Measurements from ENCODE around the gene LMLN. TPM values are rescaled to one million over a fixed set of nuclear protein-coding genes. Genes with fewer than 3 reads are reported as not detected.

The LMLN gene
- total RNA-seq, 3 donors from 2014 or later (not counting 1 experiment from before 2014, with no cell fraction given): 2.3 to 4.5 (median 4.0) TPM

- Mint-ChIP-seq H3K9me3 (no peaks in the 10 kb centered on the region), H3K4me1 (peaks cover 42 to 58% of the 10 kb centered on the region in 2 donors), H3K36me3 (peaks cover 15% of the 10 kb centered on the region), H3K27ac (peak overlapping the region; percentile 68 to 77), H3K4me3 (peak overlapping the region; percentile 52), H3K27me3 (ENCODE audit: low read depth in 2 of 2) (no peaks in the 10 kb centered on the region)
- no peaks in the 10 kb centered on the region for H3K9me3 ChIP-seq (ENCODE audit: control insufficient read depth, insufficient read depth, low read length)
- ATAC-seq (no peak), DNase-seq (no peak)
- H3K4me3 ChIP-seq (ENCODE audit: low read length): no peak overlapping the region
- peaks cover 54% of the 10 kb centered on the region for H3K36me3 ChIP-seq (ENCODE audit: control insufficient read depth, insufficient read depth, low read length)
- no peaks in the 10 kb centered on the region for H3K27me3 ChIP-seq (ENCODE audit: control insufficient read depth, insufficient read depth, low read length)
- 88% methylated on average over 7 of the region's 7 CpGs for WGBS (ENCODE audit: insufficient coverage)
- H3K27ac ChIP-seq (ENCODE audit: low read length): no peak overlapping the region
- peaks cover 31% of the 10 kb centered on the region for H3K4me1 ChIP-seq (ENCODE audit: control insufficient read depth, insufficient read depth, low read length)
- intact Hi-C loops (cut with micrococcal nuclease): no loop called here
- no peak for TF ChIP-seq CTCF (IDR thresholded peaks at IDR 0.05)
These were observed 6.1 kb upstream of the LMLN start for GRCh38 chr3:197953881-197954280.

DNA sequence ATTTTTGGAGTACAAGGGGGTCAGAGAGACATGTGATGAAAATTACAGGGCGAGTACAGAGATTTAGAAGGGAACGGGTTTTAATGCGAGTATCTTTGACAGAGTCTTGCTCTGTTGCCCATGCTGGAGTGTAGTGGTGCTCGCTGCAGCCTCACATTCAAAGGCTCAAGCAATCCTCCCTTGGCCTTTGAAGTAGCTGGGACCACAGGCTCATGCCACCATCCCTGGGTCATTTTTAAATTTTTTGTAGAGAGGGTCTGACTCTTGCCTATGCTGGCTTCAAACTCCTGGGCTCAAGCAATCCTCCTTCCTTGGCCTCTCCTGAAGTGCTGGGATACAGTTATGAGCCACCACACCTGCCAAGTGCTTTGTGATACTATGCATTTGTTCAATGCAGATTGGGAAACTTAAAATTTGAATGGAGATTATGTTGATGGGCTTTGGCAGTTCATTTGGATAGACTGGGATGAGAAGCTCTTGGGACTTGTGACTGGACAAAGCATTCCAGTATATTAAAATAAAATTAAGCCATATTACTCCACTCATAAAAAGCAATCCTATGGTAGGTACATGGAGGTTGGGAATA lies 4.0 kb upstream of the LMLN start:
- H3K36me3 Mint-ChIP-seq: peaks cover 15% of the 10 kb centered on the region
- H3K36me3 ChIP-seq (ENCODE audit: control insufficient read depth, insufficient read depth, low read length): peaks cover 53% of the 10 kb centered on the region
- DNase-seq: no peak
- H3K27ac Mint-ChIP-seq: peak overlapping the region in 1 of 2 donors; percentile 93
- no peaks in the 10 kb centered on the region for H3K27me3 Mint-ChIP-seq (ENCODE audit: low read depth in 2 of 2)
- H3K9me3 Mint-ChIP-seq: no peaks in the 10 kb centered on the region
- H3K4me3 Mint-ChIP-seq: no peak overlapping the region
- TF ChIP-seq CTCF (IDR thresholded peaks at IDR 0.05): no peak
- no peak for ATAC-seq
- no peak overlapping the region for H3K4me3 ChIP-seq (ENCODE audit: low read length)
- H3K4me1 Mint-ChIP-seq: peaks cover 45 to 56% of the 10 kb centered on the region in 2 donors
- no peak overlapping the region for H3K27ac ChIP-seq (ENCODE audit: low read length)
- WGBS (ENCODE audit: insufficient coverage): 91% methylated on average over 4 of the region's 4 CpGs
- no peaks in the 10 kb centered on the region for H3K9me3 ChIP-seq (ENCODE audit: control insufficient read depth, insufficient read depth, low read length)
- H3K4me1 ChIP-seq (ENCODE audit: control insufficient read depth, insufficient read depth, low read length): peaks cover 40% of the 10 kb centered on the region
- H3K27me3 ChIP-seq (ENCODE audit: control insufficient read depth, insufficient read depth, low read length): no peaks in the 10 kb centered on the region
- intact Hi-C loops (cut with micrococcal nuclease): no loop called here

DNA sequence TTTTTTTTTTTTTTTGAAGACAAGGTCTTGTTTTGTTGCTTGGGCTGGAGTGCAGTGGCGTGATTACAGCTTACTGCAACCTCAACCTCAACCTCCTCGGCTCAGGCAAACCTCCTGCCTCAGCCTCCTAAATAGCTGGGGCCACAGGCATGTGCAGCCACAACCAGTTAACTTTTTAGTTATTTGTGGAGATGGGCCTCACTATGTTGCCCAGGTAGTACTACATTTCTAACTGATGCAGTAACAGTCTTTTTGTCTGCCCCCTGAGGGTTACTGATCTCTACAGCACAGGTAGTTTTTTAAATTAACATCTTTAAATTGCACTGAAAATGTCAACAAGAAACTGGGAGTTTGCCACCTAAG lies 3.4 kb upstream of the LMLN start:
- Mint-ChIP-seq H3K27me3 (ENCODE audit: low read depth in 2 of 2) (no peaks in the 10 kb centered on the region), H3K9me3 (no peaks in the 10 kb centered on the region)
- peaks cover 37% of the 10 kb centered on the region for H3K4me1 ChIP-seq (ENCODE audit: control insufficient read depth, insufficient read depth, low read length)

More for the DNA sequence above, 3.4 kb upstream of the LMLN start:
- no peak overlapping the region for H3K4me3 Mint-ChIP-seq
- no peak for TF ChIP-seq CTCF (IDR thresholded peaks at IDR 0.05)
- intact Hi-C loops (cut with micrococcal nuclease): no loop called here
- peaks cover 15% of the 10 kb centered on the region for H3K36me3 Mint-ChIP-seq
- DNase-seq (no peak), ATAC-seq (no peak)
- H3K4me3 ChIP-seq (ENCODE audit: low read length): no peak overlapping the region
- H3K4me1 Mint-ChIP-seq: peaks cover 45 to 57% of the 10 kb centered on the region in 2 donors
- no peaks in the 10 kb centered on the region for H3K9me3 ChIP-seq (ENCODE audit: control insufficient read depth, insufficient read depth, low read length)
- H3K27ac Mint-ChIP-seq: peak overlapping the region; percentile 90 to 93
- H3K27ac ChIP-seq (ENCODE audit: low read length): no peak overlapping the region
- H3K36me3 ChIP-seq (ENCODE audit: control insufficient read depth, insufficient read depth, low read length): peaks cover 48% of the 10 kb centered on the region
- no peaks in the 10 kb centered on the region for H3K27me3 ChIP-seq (ENCODE audit: control insufficient read depth, insufficient read depth, low read length)
- WGBS (ENCODE audit: insufficient coverage): 100% methylated on average over 1 of the region's 2 CpGs

Data from natural killer cell (primary cell).